PFSK-1 (cell line): Measurements from ENCODE around the gene GPD2.

Source experiments
- FOXP2 ChIP-seq: optimal IDR thresholded peaks from 2 replicates; pipeline ENCODE3; 2011; ENCODE audit warnings: borderline replicate concordance, control low read depth, inconsistent platforms; ENCODE audit not compliant: insufficient read depth; ENCODE audit errors: extremely low read length, extremely low read depth
- POLR2AphosphoS5 ChIP-seq: IDR thresholded peaks from 2 replicates; pipeline ENCODE4 v1.6.1; 2012; ENCODE audit warnings: low read depth, mild to moderate bottlenecking, control low read depth, low read length, moderate library complexity
- SIN3A ChIP-seq: IDR thresholded peaks from 2 replicates; pipeline ENCODE4 v1.6.1; 2012; ENCODE audit warnings: mild to moderate bottlenecking, low read length, moderate library complexity, borderline replicate concordance; ENCODE audit not compliant: insufficient read depth
- TAF1 ChIP-seq: IDR thresholded peaks from 2 replicates; pipeline ENCODE4 v1.6.1; 2012; ENCODE audit warnings: low read length, control low read depth, borderline replicate concordance; ENCODE audit not compliant: insufficient read depth
- TF ChIP-seq, protein P1 (sequence below), 2 experiments: IDR thresholded peaks; 2 replicates each; pipeline versions ENCODE4 v1.6.1 to v1.8.0; 2011 to 2012; ENCODE audit warnings: low read depth in 2 of 2, low read length in 2 of 2, control low read depth in 1 of 2, inconsistent platforms in 1 of 2, mild to moderate bottlenecking in 1 of 2, moderate library complexity in 1 of 2; ENCODE audit not compliant: insufficient read depth in 1 of 2

DNA sequence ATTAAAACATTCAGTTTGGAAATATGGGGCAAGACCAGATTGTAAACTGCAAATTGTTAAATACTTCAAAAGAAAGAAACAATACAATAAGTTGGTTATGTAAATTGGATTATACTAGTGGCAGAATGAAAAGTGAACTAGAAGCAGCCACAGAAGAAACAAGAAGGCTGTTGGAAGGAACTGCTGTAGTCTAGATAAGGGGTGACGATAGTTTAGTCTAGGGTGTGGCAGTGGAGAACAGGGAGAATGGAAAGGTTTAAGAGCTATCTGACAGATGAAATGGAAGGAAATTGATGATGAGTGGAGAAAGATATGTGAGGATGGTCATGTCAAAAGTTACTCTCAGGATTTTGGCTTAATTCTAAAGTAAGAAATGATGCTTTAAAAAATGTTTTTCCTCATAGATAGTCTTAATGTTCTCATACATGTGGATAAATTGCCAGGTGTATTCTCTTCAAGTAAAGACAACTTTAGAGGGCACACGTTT is 179.7 kb downstream of the GPD2 start:
- TF ChIP-seq POLR2AphosphoS5, result no peak
- TF ChIP-seq SIN3A, result no peak
- TF ChIP-seq, protein P1, sequence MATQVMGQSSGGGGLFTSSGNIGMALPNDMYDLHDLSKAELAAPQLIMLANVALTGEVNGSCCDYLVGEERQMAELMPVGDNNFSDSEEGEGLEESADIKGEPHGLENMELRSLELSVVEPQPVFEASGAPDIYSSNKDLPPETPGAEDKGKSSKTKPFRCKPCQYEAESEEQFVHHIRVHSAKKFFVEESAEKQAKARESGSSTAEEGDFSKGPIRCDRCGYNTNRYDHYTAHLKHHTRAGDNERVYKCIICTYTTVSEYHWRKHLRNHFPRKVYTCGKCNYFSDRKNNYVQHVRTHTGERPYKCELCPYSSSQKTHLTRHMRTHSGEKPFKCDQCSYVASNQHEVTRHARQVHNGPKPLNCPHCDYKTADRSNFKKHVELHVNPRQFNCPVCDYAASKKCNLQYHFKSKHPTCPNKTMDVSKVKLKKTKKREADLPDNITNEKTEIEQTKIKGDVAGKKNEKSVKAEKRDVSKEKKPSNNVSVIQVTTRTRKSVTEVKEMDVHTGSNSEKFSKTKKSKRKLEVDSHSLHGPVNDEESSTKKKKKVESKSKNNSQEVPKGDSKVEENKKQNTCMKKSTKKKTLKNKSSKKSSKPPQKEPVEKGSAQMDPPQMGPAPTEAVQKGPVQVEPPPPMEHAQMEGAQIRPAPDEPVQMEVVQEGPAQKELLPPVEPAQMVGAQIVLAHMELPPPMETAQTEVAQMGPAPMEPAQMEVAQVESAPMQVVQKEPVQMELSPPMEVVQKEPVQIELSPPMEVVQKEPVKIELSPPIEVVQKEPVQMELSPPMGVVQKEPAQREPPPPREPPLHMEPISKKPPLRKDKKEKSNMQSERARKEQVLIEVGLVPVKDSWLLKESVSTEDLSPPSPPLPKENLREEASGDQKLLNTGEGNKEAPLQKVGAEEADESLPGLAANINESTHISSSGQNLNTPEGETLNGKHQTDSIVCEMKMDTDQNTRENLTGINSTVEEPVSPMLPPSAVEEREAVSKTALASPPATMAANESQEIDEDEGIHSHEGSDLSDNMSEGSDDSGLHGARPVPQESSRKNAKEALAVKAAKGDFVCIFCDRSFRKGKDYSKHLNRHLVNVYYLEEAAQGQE (IDR thresholded peaks at IDR 0.05; ENCODE audit: insufficient read depth in 1 of 2, low read depth in 2 of 2, low read length in 2 of 2), result no peak
- no peak for TF ChIP-seq TAF1
- TF ChIP-seq FOXP2, result no peak
